Stomach (tissue), 9 donors: ENCODE measurements around the gene GANAB. TPM values are rescaled to one million over a fixed set of nuclear protein-coding genes. Genes with fewer than 3 reads are reported as not detected.

Source experiments
- DNase-seq, 2 donors: peaks; one replicate each; pipeline versions ENCODE4 v3.0.0 to v3.0.0-alpha.2; 2013 to 2019
- H3K27ac ChIP-seq, 5 donors: fragments of 200-600 bp in 4 of 5; sonication (generic) in 4 of 5; one replicate each; pipeline ENCODE4 v1.5.1; 2013 to 2019; ENCODE audit warnings: mild to moderate bottlenecking in 1 of 5, moderate library complexity in 1 of 5
- H3K27me3 ChIP-seq, 3 donors: fragments of 200-600 bp; sonication (generic); one replicate each; pipeline ENCODE4 v1.5.1; 2017 to 2019; ENCODE audit warnings: mixed run types in 1 of 3
- H3K36me3 ChIP-seq, 4 donors: fragments of 200-600 bp; sonication (generic); 1 replicate in 3 of 4; 2 replicates in 1 of 4; pipeline ENCODE4 v1.5.1; 2016 to 2019
- H3K4me1 ChIP-seq, 4 donors: fragments of 200-600 bp; sonication (generic); one replicate each; pipeline ENCODE4 v1.5.1; 2016 to 2019
- H3K4me3 ChIP-seq, 4 donors: fragments of 200-600 bp; sonication (generic) in 3 of 4; one replicate each; pipeline ENCODE4 v1.5.1; 2016 to 2019; ENCODE audit warnings: mild to moderate bottlenecking in 1 of 4
- H3K9me3 ChIP-seq, 4 donors: fragments of 200-600 bp; sonication (generic); one replicate each; pipeline ENCODE4 v1.5.1; 2016 to 2019
- EP300 ChIP-seq: sonication (generic); formaldehyde crosslinking; IDR thresholded peaks from one replicate; pipeline ENCODE4 v1.6.1; 2017; ENCODE audit warnings: antibody characterized with exemption
- POLR2A ChIP-seq, 4 donors: fragments of 450-650 bp; IDR thresholded peaks; one replicate each; pipeline ENCODE4 v1.6.1; 2016; ENCODE audit warnings: antibody characterized with exemption in 4 of 4, control low read depth in 2 of 4, mild to moderate bottlenecking in 1 of 4, moderate library complexity in 1 of 4
- POLR2AphosphoS5 ChIP-seq, 3 donors: sonication (generic); formaldehyde crosslinking; IDR thresholded peaks; one replicate each; pipeline ENCODE4 v1.6.1; 2016; ENCODE audit warnings: antibody characterized with exemption in 3 of 3
- WGBS, 5 donors: extraction: QIAGEN DNeasy Blood & Tissue Kit in 3 of 5; methylation state at CpG; one replicate each; pipeline versions ENCODE4 v1.1.5 to v1.1.7; 2013 to 2018; 5-methylcytosine and 5-hydroxymethylcytosine counted together
- intact Hi-C: fragments of 100-400 bp; cut with DNase I; formaldehyde crosslinking; loops from one replicate; pipeline ENCODE4 v1.15.1; 2023; ENCODE audit warnings: low total_unique reads
- polyA plus RNA-seq, 3 donors: library from polyadenylated mRNA; stranded (reverse); fragments of 200-250 nt; gene quantifications; one replicate each; pipeline ENCODE4 v1.2.3, GENCODE V29; 2013
- total RNA-seq, 5 donors: library from RNA; depleted of rRNA; stranded (reverse); fragments of >200 nt; gene quantifications; one replicate each; pipeline versions ENCODE4 v1.1.0 to v1.2.3, GENCODE V29; 2014 to 2016
- TF ChIP-seq, protein P1 (sequence below), 7 experiments: fragments of 450-650 bp in 4 of 7; fragments of 200-600 bp in 3 of 7; sonication (generic) in 3 of 7; IDR thresholded peaks; one replicate each; pipeline ENCODE4 v1.5.1; 2016 to 2019; ENCODE audit warnings: antibody characterized with exemption in 7 of 7, control low read depth in 2 of 7, mild to moderate bottlenecking in 1 of 7
- donor health status: healthy with polysubstance abuse.
- donor health status: Bipolar disorder and iron deficiency.
- donor health status: healthy.

The GANAB gene
- total and polyA plus RNA-seq, 8 donors = 21.4 to 155 (median 75.1) TPM

DNA sequence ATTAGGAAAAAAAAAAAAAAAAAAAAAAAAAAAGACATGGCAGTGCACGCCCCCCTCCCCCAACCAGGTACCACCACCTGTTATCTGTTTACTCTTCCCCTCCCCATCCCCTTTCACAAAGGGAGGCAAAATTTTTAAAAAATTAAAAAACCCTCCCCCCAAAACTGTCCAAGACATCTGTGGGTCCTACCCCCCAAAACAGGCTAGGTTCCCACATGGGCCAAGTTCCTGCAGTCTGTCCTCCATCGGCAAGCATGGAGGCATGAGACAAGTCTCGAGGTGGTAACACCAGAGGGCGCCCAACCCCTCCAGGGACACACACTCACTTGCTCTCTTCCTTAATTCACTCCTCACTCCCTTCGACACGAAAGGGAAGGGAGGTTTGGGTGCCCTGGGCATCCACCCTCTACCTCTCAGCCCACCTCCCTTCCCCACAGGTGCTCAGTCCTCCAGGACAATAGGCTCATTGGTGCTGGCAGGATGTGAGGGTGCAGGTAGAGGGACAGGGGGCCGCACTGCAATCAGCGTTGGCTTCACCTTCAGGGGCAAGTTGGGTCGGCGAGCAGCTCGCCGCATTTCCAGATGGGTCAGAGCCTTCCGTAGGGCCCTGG, 52.9 kb downstream of the GANAB start:
- intact Hi-C loops = no loop called here
- TF ChIP-seq POLR2A (IDR thresholded peaks at IDR 0.05) (no peak), POLR2AphosphoS5 (IDR thresholded peaks at IDR 0.05) (peak; percentile 42 to 81 (median 44)), EP300 (no peak)
- TF ChIP-seq, protein P1, sequence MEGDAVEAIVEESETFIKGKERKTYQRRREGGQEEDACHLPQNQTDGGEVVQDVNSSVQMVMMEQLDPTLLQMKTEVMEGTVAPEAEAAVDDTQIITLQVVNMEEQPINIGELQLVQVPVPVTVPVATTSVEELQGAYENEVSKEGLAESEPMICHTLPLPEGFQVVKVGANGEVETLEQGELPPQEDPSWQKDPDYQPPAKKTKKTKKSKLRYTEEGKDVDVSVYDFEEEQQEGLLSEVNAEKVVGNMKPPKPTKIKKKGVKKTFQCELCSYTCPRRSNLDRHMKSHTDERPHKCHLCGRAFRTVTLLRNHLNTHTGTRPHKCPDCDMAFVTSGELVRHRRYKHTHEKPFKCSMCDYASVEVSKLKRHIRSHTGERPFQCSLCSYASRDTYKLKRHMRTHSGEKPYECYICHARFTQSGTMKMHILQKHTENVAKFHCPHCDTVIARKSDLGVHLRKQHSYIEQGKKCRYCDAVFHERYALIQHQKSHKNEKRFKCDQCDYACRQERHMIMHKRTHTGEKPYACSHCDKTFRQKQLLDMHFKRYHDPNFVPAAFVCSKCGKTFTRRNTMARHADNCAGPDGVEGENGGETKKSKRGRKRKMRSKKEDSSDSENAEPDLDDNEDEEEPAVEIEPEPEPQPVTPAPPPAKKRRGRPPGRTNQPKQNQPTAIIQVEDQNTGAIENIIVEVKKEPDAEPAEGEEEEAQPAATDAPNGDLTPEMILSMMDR (IDR thresholded peaks at IDR 0.05) = peak in 5 of 7 experiments; percentile 29 to 64 (median 58)

DNA sequence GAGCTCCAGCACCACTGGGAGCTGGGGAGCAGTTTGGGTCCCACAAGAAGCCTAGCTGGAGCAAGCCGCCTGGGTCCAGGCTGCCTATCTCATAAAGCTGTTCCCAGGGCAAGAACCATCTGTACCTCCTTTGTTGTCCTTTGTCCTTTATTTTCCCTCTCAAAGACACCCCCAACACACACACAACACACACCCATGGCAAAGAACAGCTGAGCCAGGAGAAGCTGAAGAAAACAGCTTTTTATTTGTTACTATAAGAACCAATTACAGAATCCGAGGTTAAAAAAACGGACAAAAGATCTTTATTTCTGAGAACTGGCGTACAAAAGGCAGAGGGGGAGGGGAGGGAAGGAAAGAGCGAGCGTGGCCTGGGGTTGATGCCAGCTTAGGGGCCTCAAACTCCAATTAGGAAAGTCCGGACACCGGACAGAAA, 53.4 kb downstream of the GANAB start:
- TF ChIP-seq POLR2AphosphoS5 (IDR thresholded peaks at IDR 0.05) (no peak), EP300 (no peak), POLR2A (IDR thresholded peaks at IDR 0.05) (no peak)
- TF ChIP-seq, protein P1 (IDR thresholded peaks at IDR 0.05) = no peak
- no peak for DNase-seq
- H3K9me3 ChIP-seq = no peaks in the 10 kb centered on the region
- H3K27me3 ChIP-seq = no peaks in the 10 kb centered on the region
- H3K4me3 ChIP-seq = no peak overlapping the region
- H3K4me1 ChIP-seq = peaks cover 36 to 66% (median 49%) of the 10 kb centered on the region in 4 donors
- peak overlapping the region in 4 of 5 donors; percentile 96 to 100 (median 98) for H3K27ac ChIP-seq
- WGBS, 5 donors = 67 to 84% (median 79%) methylated on average over 8 of the region's 8 CpGs
- peaks cover 49 to 63% (median 56%) of the 10 kb centered on the region in 4 donors for H3K36me3 ChIP-seq
- intact Hi-C loops = no loop called here

More for the DNA sequence above, 52.9 kb downstream of the GANAB start:
- 49 to 54% (median 54%) methylated on average over 13 of the region's 13 CpGs for WGBS, 5 donors
- Histone ChIP-seq H3K9me3 (no peaks in the 10 kb centered on the region), H3K4me3 (no peak overlapping the region), H3K27me3 (no peaks in the 10 kb centered on the region), H3K27ac (peak overlapping the region in 3 of 5 donors; percentile 96 to 100 (median 98)), H3K36me3 (peaks cover 49 to 63% (median 56%) of the 10 kb centered on the region in 4 donors), H3K4me1 (peaks cover 35 to 66% (median 49%) of the 10 kb centered on the region in 4 donors)
- DNase-seq = peak; percentile 87 to 90

DNA sequence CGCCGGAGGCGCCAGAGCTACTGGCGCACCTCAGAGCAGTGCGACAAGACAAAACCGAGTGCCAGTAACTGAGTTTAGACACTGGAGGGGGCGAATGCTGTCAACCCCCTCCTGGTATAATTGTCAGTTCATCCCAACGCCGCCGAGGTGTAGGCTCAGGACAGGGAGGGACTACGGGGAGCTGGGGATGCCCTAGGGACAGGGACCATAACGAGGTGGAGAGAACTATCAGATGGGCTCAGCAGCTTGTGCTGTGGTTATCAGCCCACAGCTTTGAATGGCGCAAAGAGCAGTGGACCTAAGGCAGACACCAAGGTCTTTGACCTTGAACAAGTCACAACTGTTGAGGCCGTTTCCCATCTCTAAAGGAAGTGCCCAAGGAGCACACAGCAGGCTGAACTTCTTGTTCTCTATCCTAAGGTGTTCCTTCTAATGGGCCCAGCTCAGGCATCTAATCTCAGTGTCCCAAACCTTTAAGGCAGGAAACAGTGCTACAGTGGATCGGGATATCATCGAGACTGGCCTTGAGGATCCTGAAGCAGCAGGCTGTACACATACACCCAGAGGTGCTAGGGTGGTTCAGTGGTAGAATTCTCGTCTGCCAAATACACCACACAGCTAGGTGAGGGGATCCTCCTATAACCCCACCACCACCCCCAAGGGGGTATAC, 54.1 kb downstream of the GANAB start:
- WGBS, 5 donors = 11 to 14% (median 13%) methylated on average over 12 to 17 of the region's 17 CpGs
- DNase-seq = no peak
- H3K36me3 ChIP-seq = peaks cover 41 to 62% (median 56%) of the 10 kb centered on the region in 4 donors

More for the DNA sequence above, 54.1 kb downstream of the GANAB start:
- no peak for TF ChIP-seq POLR2A (IDR thresholded peaks at IDR 0.05)
- TF ChIP-seq, protein P1 (IDR thresholded peaks at IDR 0.05) = no peak
- TF ChIP-seq POLR2AphosphoS5 (IDR thresholded peaks at IDR 0.05) = no peak
- no peak for TF ChIP-seq EP300
- intact Hi-C loops = no loop called here
- peak overlapping the region; percentile 66 to 87 (median 68) for H3K4me3 ChIP-seq
- H3K27me3 ChIP-seq = no peaks in the 10 kb centered on the region
- H3K4me1 ChIP-seq = peaks cover 43 to 68% (median 50%) of the 10 kb centered on the region in 4 donors
- peak overlapping the region; percentile 78 to 100 (median 97) for H3K27ac ChIP-seq
- no peaks in the 10 kb centered on the region for H3K9me3 ChIP-seq
